Neural cell (in vitro differentiated cells): ENCODE measurements around the gene ZFY. TPM values are rescaled to one million over a fixed set of nuclear protein-coding genes. Genes with fewer than 3 reads are reported as not detected.

Source experiments
- H2AFZ ChIP-seq: fragments of 200-600, 300-800 bp; sonication (generic), shearing (Covaris generic); 2 replicates; pipeline ENCODE4 v1.6.0; 2014; ENCODE audit warnings: low read depth, mild to moderate bottlenecking, antibody characterized with exemption, low read length, moderate library complexity
- H3F3A ChIP-seq: fragments of 200-600 bp; shearing (Covaris generic); 2 replicates; pipeline ENCODE4 v1.6.1; 2016; ENCODE audit warnings: mild to moderate bottlenecking, moderate library complexity, mixed read lengths, antibody characterized with exemption, low read length; ENCODE audit not compliant: insufficient read depth, poor library complexity, severe bottlenecking
- H3K27ac ChIP-seq: fragments of 200-600, 300-800 bp; sonication (generic), shearing (Covaris generic); 2 replicates; pipeline ENCODE4 v1.5.1; 2014; ENCODE audit warnings: mild to moderate bottlenecking, low read length, moderate library complexity
- H3K27me3 ChIP-seq: fragments of 300-800, 200-600 bp; sonication (generic), shearing (Covaris generic); 2 replicates; pipeline ENCODE4 v1.6.0; 2014; ENCODE audit warnings: mild to moderate bottlenecking, low read depth, low read length, moderate library complexity; ENCODE audit not compliant: insufficient read depth
- H3K36me3 ChIP-seq: fragments of 300-800, 200-600 bp; sonication (generic), shearing (Covaris generic); 2 replicates; pipeline ENCODE4 v1.5.1; 2014; ENCODE audit warnings: mild to moderate bottlenecking, antibody characterized with exemption, low read length, moderate library complexity; ENCODE audit not compliant: insufficient read depth
- H3K4me2 ChIP-seq: fragments of 300-800, 200-600 bp; sonication (generic), shearing (Covaris generic); 2 replicates; pipeline ENCODE4 v1.6.0; 2014; ENCODE audit warnings: mild to moderate bottlenecking, low read length
- H3K4me3 ChIP-seq: fragments of 300-800, 200-600 bp; sonication (generic), shearing (Covaris generic); 2 replicates; pipeline ENCODE4 v1.5.1; 2014; ENCODE audit warnings: mild to moderate bottlenecking, low read length, moderate library complexity
- H3K79me2 ChIP-seq: fragments of 200-600 bp; shearing (Covaris generic); replicated peaks from 2 replicates; pipeline ENCODE4 v1.6.0; 2014; ENCODE audit warnings: mild to moderate bottlenecking, low read length, moderate library complexity; ENCODE audit not compliant: insufficient read depth
- H3K9ac ChIP-seq: fragments of 300-800, 200-600 bp; sonication (generic), shearing (Covaris generic); 2 replicates; pipeline ENCODE4 v1.6.1; 2016; ENCODE audit warnings: mild to moderate bottlenecking, low read length, mixed read lengths
- H3K9me2 ChIP-seq: fragments of 200-600 bp; shearing (Covaris generic); 2 replicates; pipeline ENCODE4 v1.6.1; 2016; ENCODE audit warnings: mild to moderate bottlenecking, low read length, mixed read lengths; ENCODE audit not compliant: insufficient read depth
- H3K9me3 ChIP-seq: fragments of 200-600, 300-800 bp; sonication (generic), shearing (Covaris generic); 2 replicates; pipeline ENCODE4 v1.6.1; 2016; ENCODE audit warnings: mild to moderate bottlenecking, mixed run types, low read length, moderate library complexity, mixed read lengths
- H4K20me1 ChIP-seq: fragments of 200-600 bp; shearing (Covaris generic); 2 replicates; pipeline ENCODE4 v1.6.1; 2016; ENCODE audit warnings: mild to moderate bottlenecking, mixed run types; ENCODE audit not compliant: insufficient read depth
- EP300 ChIP-seq: fragments of 450-650 bp; conservative IDR thresholded peaks from 2 replicates; pipeline ENCODE4 v1.6.1; 2014; ENCODE audit warnings: antibody characterized with exemption, mild to moderate bottlenecking, moderate library complexity; ENCODE audit not compliant: poor library complexity, severe bottlenecking
- EZH2 ChIP-seq: fragments of 200-600, 300-800 bp; shearing (Covaris generic), sonication (generic); IDR thresholded peaks from 2 replicates; pipeline ENCODE4 v1.6.1; 2014; ENCODE audit warnings: antibody characterized with exemption, low read length, borderline replicate concordance, mild to moderate bottlenecking; ENCODE audit not compliant: insufficient read depth, poor library complexity, severe bottlenecking
- MXI1 ChIP-seq: fragments of 450-650 bp; conservative IDR thresholded peaks from 2 replicates; pipeline ENCODE4 v1.6.1; 2014; ENCODE audit warnings: antibody characterized with exemption, mild to moderate bottlenecking; ENCODE audit not compliant: poor library complexity, severe bottlenecking
- POLR2AphosphoS5 ChIP-seq: IDR thresholded peaks from 2 replicates; pipeline ENCODE4 v1.6.1; 2012
- RAD21 ChIP-seq: fragments of 450-650 bp; conservative IDR thresholded peaks from 2 replicates; pipeline ENCODE4 v1.6.1; 2014; ENCODE audit warnings: antibody characterized with exemption, mild to moderate bottlenecking, moderate library complexity
- REST ChIP-seq: IDR thresholded peaks from 2 replicates; pipeline ENCODE4 v1.6.1; 2012; ENCODE audit warnings: borderline replicate concordance
- SMC3 ChIP-seq: fragments of 450-650 bp; conservative IDR thresholded peaks from 2 replicates; pipeline ENCODE4 v1.6.1; 2014; ENCODE audit warnings: antibody characterized with exemption, mild to moderate bottlenecking, moderate library complexity; ENCODE audit not compliant: poor library complexity
- TAF1 ChIP-seq: IDR thresholded peaks from 2 replicates; pipeline ENCODE4 v1.6.1; 2012; ENCODE audit warnings: low read depth
- polyA plus RNA-seq: library from polyadenylated mRNA; depleted of rRNA; stranded (reverse); fragments of >200 nt; gene quantifications from 2 replicates; pipeline ENCODE4 v1.2.3, GENCODE V29; 2014
- TF ChIP-seq, protein P1 (sequence below): fragments of 450-650 bp; IDR thresholded peaks from 2 replicates; pipeline ENCODE4 v1.5.1; 2014; ENCODE audit warnings: antibody characterized with exemption, mild to moderate bottlenecking, moderate library complexity; ENCODE audit not compliant: poor library complexity, severe bottlenecking

The ZFY gene
- polyA plus RNA-seq, 1 donor from 2014 or later = 15.5 TPM

DNA sequence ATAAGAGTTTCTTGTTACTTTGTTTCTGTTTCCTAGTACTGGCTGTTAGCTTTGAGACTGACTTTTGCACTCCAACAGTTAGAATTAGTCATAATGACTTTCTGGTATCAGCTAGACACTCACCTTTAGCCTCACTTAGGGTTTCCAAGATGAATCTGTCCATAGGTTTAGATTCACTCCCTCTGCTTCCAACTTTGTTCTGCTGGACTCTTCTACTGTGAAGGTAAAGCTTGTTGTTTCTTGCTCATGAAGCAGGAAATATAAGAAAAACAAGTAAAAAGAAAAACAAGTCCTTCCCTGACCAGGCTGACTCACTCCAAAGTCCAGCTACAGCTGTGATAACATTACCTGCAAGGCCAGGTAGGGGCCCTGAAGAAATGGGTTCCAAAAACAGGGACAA lies 67.0 kb downstream of the ZFY start:
- Histone ChIP-seq H3K79me2 (no peaks in the 10 kb centered on the region), H3K36me3 (no peaks in the 10 kb centered on the region), H3K9me2 (no peaks in the 10 kb centered on the region), H3K27me3 (no peaks in the 10 kb centered on the region), H4K20me1 (no peaks in the 10 kb centered on the region), H3K27ac (no peak overlapping the region), H3K9me3 (no peaks in the 10 kb centered on the region), H3F3A (no peaks in the 10 kb centered on the region), H3K9ac (no peak overlapping the region), H2AFZ (no peak overlapping the region), H3K4me3 (no peak overlapping the region), H3K4me2 (no peak overlapping the region)
- no peak for TF ChIP-seq RAD21
- TF ChIP-seq, protein P1, sequence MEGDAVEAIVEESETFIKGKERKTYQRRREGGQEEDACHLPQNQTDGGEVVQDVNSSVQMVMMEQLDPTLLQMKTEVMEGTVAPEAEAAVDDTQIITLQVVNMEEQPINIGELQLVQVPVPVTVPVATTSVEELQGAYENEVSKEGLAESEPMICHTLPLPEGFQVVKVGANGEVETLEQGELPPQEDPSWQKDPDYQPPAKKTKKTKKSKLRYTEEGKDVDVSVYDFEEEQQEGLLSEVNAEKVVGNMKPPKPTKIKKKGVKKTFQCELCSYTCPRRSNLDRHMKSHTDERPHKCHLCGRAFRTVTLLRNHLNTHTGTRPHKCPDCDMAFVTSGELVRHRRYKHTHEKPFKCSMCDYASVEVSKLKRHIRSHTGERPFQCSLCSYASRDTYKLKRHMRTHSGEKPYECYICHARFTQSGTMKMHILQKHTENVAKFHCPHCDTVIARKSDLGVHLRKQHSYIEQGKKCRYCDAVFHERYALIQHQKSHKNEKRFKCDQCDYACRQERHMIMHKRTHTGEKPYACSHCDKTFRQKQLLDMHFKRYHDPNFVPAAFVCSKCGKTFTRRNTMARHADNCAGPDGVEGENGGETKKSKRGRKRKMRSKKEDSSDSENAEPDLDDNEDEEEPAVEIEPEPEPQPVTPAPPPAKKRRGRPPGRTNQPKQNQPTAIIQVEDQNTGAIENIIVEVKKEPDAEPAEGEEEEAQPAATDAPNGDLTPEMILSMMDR = no peak
- TF ChIP-seq SMC3 = no peak
- TF ChIP-seq EZH2 = no peak
- TF ChIP-seq REST = no peak
- no peak for TF ChIP-seq MXI1
- TF ChIP-seq POLR2AphosphoS5 = no peak

DNA sequence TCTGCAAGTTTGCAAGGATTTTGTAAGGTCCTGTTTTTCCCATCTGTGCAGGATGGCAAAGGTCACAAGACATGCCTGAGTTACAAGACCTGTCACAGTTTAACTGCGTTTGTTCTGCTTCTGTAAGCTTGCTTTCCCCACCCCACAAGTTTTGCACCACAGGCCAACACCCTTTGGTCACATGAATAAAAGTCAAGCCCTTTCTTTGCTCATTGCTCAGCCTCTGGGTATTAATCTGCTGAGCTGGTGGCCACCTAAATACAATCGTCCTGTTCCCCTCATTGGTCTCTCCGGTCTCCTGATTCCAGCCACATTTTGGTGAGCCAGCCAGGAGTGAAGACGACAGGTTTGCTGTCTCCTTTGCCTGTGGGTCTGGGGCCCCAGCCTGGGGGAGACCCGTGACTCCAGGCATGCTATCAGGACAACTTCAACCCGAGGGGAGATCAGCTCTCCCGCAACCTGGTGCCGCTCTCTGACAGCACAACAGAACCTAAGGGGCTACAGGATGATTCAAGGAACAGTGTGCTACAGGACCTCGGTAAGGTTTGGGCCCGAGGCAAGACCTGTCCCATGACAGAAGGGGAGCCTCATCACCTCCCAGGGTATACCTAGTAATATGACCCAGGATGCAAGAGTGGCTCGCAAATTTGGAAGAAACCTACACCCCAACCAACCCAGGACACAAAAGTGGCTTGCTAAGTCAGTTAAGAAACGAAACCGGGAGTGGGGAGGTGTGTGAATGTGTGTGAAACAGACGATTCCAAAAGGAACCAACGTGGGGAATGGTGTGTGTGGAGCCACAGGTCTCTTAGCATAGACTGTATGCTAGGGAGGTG lies 67.7 kb downstream of the ZFY start:
- Histone ChIP-seq H3K27me3 (no peaks in the 10 kb centered on the region), H3K79me2 (no peaks in the 10 kb centered on the region), H3K27ac (no peak overlapping the region), H2AFZ (no peak overlapping the region), H3K4me3 (no peak overlapping the region), H3F3A (no peaks in the 10 kb centered on the region), H3K9ac (no peak overlapping the region), H3K36me3 (no peaks in the 10 kb centered on the region), H3K4me2 (no peak overlapping the region), H3K9me2 (no peaks in the 10 kb centered on the region), H3K9me3 (no peaks in the 10 kb centered on the region), H4K20me1 (no peaks in the 10 kb centered on the region)
- TF ChIP-seq EP300 (no peak), MXI1 (no peak), REST (no peak), SMC3 (no peak), RAD21 (no peak), EZH2 (no peak), TAF1 (no peak), POLR2AphosphoS5 (no peak)
- TF ChIP-seq, protein P1 = no peak
